Calu3 (cell line): ENCODE data around the gene SRSF3. TPM values are rescaled to one million over a fixed set of nuclear protein-coding genes. Genes with fewer than 3 reads are reported as not detected.

ENCODE experiments used
- BruUV-seq: library from RNA; stranded (reverse); fragments of 400-500 nt; replicated peaks from 2 replicates; lab custom pipeline; 2021; lab: Mats Ljungman, UMichigan
- CTCF ChIA-PET: fragments of 300-600 bp; sonication (Branson Sonifier 250); formaldehyde crosslinking; loops from one replicate; lab custom pipeline; 2022; ENCODE audit warnings: antibody characterized with exemption; lab: Charles Lee
- DNase-seq: peaks from one replicate; pipeline ENCODE4 v3.0.0; 2022
- H3K27ac Mint-ChIP-seq: one replicate; pipeline ENCODE4 v1.8.0; 2022; ENCODE audit warnings: mixed read lengths; ENCODE audit not compliant: unreplicated experiment
- H3K27me3 Mint-ChIP-seq: one replicate; pipeline ENCODE4 v1.8.0; 2022; ENCODE audit warnings: mixed read lengths; ENCODE audit not compliant: unreplicated experiment
- H3K36me3 Mint-ChIP-seq: one replicate; pipeline ENCODE4 v1.8.0; 2022; ENCODE audit warnings: mild to moderate bottlenecking, moderate library complexity, mixed read lengths; ENCODE audit not compliant: insufficient read depth, unreplicated experiment
- H3K4me1 Mint-ChIP-seq: one replicate; pipeline ENCODE4 v1.8.0; 2022; ENCODE audit warnings: mild to moderate bottlenecking, low read depth, mixed read lengths; ENCODE audit not compliant: unreplicated experiment
- H3K4me3 Mint-ChIP-seq: one replicate; pipeline ENCODE4 v1.8.0; 2022; ENCODE audit warnings: mild to moderate bottlenecking, low read depth, moderate library complexity, mixed read lengths; ENCODE audit not compliant: unreplicated experiment
- H3K9me3 Mint-ChIP-seq: one replicate; pipeline ENCODE4 v1.8.0; 2022; ENCODE audit warnings: low read depth, mixed read lengths; ENCODE audit not compliant: unreplicated experiment
- intact Hi-C: fragments of 100-400 bp; cut with micrococcal nuclease; formaldehyde crosslinking; loops from one replicate; pipeline ENCODE4 v1.10.0; 2022; ENCODE audit not compliant: unreplicated experiment
- total RNA-seq: library from RNA; stranded (reverse); gene quantifications from 2 replicates; pipeline ENCODE4 v1.2.3, GENCODE V29; 2022
- TF ChIP-seq, protein P1 (sequence below): fragments of 200-600 bp; IDR thresholded peaks from one replicate; pipeline ENCODE4 v1.8.0; 2022; ENCODE audit warnings: antibody characterized with exemption; ENCODE audit not compliant: unreplicated experiment

Gene SRSF3
- total RNA-seq, 1 experiment from 2014 or later = 370 TPM

DNA sequence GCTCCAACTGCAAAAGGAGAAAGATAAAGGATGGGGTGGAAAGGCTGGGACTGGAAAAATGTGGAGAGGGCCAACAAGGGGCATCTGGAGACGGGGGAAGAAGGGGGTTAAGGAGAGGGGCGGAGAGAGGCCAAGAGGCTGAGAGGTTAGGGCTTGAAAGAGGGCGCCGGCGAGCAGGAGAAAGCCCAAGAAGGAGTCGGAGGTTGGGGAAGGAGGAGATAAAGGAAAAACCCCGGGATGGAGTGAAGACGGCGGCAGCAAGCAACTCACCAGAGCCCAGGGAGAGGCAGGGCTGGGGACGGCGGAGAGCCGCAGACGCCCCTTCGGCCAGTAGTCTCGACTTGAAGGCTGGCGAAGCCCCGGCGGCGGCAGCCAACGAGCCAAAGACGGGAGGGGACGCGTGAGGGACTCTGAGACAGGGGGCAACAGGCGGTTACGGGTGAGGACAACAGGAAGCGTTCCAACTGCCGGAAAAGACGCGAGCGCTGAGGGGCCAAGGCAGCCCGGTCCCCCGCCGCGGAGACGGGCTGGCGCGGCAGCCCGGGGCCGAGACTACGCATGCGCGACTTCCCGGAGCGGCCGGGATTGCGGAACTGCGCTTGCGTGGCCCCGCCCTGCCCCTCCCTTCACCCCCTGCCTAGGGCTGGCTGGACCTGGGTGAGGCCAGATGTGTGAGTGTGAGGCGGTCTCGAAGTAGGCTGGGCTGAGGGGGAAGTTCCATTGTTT is 47.1 kb upstream of the SRSF3 start, which contains the start of gene STK38:
Gene STK38, minus strand, starts transcription at position 560 of the 726 bp plus-strand sequence. CDS start 7,277 bp downstream, outside the sequence.
- H3K4me1 Mint-ChIP-seq = peaks cover 20% of the 10 kb centered on the region
- H3K27me3 Mint-ChIP-seq = no peaks in the 10 kb centered on the region
- H3K36me3 Mint-ChIP-seq = peaks cover 36% of the 10 kb centered on the region
- no TSS peak for BruUV-seq
- DNase-seq = peak; percentile 94
- peak within 1 kb of the TSS; percentile 98 for H3K4me3 Mint-ChIP-seq
- H3K9me3 Mint-ChIP-seq = no peaks in the 10 kb centered on the region
- CTCF ChIA-PET = interaction anchor here (3.5 kb wide), 1 partner anchor 32 kb away, joined by 30 read pairs; no protein-coding TSS in a partner anchor
- TF ChIP-seq, protein P1, sequence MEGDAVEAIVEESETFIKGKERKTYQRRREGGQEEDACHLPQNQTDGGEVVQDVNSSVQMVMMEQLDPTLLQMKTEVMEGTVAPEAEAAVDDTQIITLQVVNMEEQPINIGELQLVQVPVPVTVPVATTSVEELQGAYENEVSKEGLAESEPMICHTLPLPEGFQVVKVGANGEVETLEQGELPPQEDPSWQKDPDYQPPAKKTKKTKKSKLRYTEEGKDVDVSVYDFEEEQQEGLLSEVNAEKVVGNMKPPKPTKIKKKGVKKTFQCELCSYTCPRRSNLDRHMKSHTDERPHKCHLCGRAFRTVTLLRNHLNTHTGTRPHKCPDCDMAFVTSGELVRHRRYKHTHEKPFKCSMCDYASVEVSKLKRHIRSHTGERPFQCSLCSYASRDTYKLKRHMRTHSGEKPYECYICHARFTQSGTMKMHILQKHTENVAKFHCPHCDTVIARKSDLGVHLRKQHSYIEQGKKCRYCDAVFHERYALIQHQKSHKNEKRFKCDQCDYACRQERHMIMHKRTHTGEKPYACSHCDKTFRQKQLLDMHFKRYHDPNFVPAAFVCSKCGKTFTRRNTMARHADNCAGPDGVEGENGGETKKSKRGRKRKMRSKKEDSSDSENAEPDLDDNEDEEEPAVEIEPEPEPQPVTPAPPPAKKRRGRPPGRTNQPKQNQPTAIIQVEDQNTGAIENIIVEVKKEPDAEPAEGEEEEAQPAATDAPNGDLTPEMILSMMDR = no peak
- H3K27ac Mint-ChIP-seq = peak within 1 kb of the TSS; percentile 96
- intact Hi-C loops = loop anchor here (1.0 to 2.0 kb wide), 2 partner anchors 32 to 48 kb away; partner anchors contain the start of gene SRSF3

DNA sequence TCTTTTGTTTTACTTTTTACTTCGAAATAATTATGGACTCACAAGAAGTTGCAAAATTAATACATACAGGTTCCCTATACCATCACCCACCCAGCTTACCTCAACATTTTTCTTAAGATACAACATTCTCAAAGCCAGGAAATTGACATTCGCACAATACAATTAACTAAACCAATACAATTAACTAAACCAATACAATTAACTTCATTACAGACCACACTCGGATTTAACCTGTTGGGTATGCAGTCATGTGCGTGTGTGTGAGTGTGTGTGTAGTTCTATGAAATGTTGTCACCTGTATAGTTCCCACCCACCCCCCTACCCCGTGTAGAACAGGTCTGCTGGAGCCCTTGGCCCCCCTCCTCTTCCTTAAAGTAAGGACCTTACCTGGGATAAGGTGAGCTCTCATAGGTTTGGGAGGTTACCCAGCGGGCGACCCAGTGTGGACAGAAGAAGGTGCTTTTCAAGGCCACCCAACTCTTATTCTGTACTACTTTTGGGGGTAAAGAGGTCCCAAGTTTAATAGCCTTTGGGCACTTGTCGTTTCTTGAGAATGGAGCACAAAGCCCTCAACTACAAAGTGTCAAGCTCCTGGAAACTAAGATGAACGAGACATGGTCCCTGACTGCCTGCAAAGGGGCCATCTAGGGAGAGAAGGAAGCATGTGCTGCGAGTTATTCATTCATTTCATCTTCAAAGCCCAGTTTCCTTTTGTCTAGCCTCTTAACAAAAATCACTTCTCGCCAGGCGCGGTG is 46.3 kb upstream of the SRSF3 start:
- TF ChIP-seq, protein P1 = no peak
- Mint-ChIP-seq H3K9me3 (no peaks in the 10 kb centered on the region), H3K27me3 (no peaks in the 10 kb centered on the region), H3K4me3 (peak overlapping the region; percentile 98), H3K27ac (peak overlapping the region; percentile 96), H3K4me1 (peaks cover 20% of the 10 kb centered on the region), H3K36me3 (peaks cover 35% of the 10 kb centered on the region)
- no TSS peak for BruUV-seq
- intact Hi-C loops = loop anchor here (2.0 kb wide), 1 partner anchor 47 kb away; the partner anchor contains the start of gene SRSF3
- CTCF ChIA-PET = interaction anchor here (0.8 kb wide), 1 partner anchor 165 kb away, joined by 3 read pairs; no protein-coding TSS in a partner anchor
- no peak for DNase-seq

DNA sequence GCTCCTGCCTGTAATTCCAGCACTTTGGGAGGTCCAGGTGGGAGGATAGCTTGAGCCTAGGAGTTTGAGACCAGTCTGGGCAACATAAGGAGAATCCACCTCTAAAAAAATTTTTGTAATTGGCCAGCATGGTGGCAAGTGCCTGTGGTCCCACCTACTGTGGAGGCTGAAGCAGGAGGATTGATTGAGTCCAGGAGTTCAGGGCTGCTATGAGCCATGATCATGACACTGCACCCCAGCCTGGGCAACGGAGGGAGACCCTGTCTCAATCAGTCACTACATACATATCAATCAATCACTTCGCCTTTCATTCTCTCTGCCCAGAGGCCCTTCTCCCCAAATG is 45.8 kb upstream of the SRSF3 start:
- intact Hi-C loops = no loop called here
- DNase-seq = no peak
- H3K27ac Mint-ChIP-seq = no peak overlapping the region
- CTCF ChIA-PET = interaction anchor here (0.6 to 0.8 kb wide), 2 partner anchors 166 to 644 kb away, joined by 3 to 4 read pairs; no protein-coding TSS in a partner anchor
- no TSS peak for BruUV-seq
- H3K27me3 Mint-ChIP-seq = no peaks in the 10 kb centered on the region
- TF ChIP-seq, protein P1 = no peak
- H3K4me1 Mint-ChIP-seq = peaks cover 20% of the 10 kb centered on the region
- no peak overlapping the region for H3K4me3 Mint-ChIP-seq
- H3K36me3 Mint-ChIP-seq = peaks cover 29% of the 10 kb centered on the region
- no peaks in the 10 kb centered on the region for H3K9me3 Mint-ChIP-seq

DNA sequence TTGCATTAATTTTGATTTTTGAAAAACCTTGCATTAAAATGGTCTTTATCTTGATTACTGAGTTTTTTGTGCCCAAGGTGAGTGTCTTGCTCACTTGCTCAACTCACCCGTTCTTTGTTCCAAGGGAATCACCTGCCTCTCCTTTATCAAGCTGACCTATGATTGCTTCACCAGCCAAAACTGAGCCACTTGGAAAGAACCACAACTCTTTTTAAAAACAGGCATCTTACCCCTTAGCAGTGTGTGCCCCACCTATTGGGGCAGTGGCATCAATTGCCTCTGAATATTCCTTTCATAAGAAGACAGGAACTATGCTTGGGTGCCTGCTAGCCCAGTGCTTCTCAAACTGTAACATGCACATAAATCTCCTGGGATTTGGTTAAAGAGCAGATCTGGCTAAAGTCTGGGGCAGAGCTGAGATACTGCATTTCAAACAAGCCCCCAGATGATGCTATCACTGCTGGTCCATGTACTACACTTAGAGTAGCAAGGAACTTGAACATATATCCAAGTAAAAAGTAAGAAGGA is 43.6 kb upstream of the SRSF3 start:
- H3K27me3 Mint-ChIP-seq = no peaks in the 10 kb centered on the region
- H3K4me3 Mint-ChIP-seq = no peak overlapping the region
- no peaks in the 10 kb centered on the region for H3K9me3 Mint-ChIP-seq
- CTCF ChIA-PET = no interaction called here
- TF ChIP-seq, protein P1 = no peak
- no TSS peak for BruUV-seq
- no peak for DNase-seq
- H3K4me1 Mint-ChIP-seq = peaks cover 12% of the 10 kb centered on the region
- peaks cover 18% of the 10 kb centered on the region for H3K36me3 Mint-ChIP-seq
- no peak overlapping the region for H3K27ac Mint-ChIP-seq
- intact Hi-C loops = no loop called here
